OCI-LY3 (cell line): ENCODE measurements around the gene KCNA10.

ENCODE experiments used
- H2AFZ ChIP-seq: fragments of 200-600, 300-600 bp; shearing (Covaris generic); 2 replicates; pipeline ENCODE4 v1.6.0; 2014; ENCODE audit warnings: antibody characterized with exemption, low read depth, low read length
- H3K27ac ChIP-seq: fragments of 200-600, 300-600 bp; sonication (generic); 2 replicates; pipeline ENCODE4 v1.5.1; 2014; ENCODE audit warnings: mild to moderate bottlenecking, low read length, moderate library complexity, mixed read lengths
- H3K27me3 ChIP-seq: fragments of 200-600, 300-600 bp; sonication (generic); 2 replicates; pipeline ENCODE4 v1.6.1; 2014; ENCODE audit warnings: low read depth, low read length, mixed read lengths
- H3K36me3 ChIP-seq: fragments of 200-600, 300-600 bp; sonication (generic); replicated peaks from 2 replicates; pipeline ENCODE3; 2014; ENCODE audit warnings: low read depth, low read length, mixed read lengths
- H3K4me1 ChIP-seq: fragments of 300-600, 200-600 bp; sonication (generic); 2 replicates; pipeline ENCODE4 v1.6.1; 2014; ENCODE audit warnings: low read length, mixed read lengths
- H3K4me2 ChIP-seq: fragments of 200-600, 300-600 bp; sonication (generic); 2 replicates; pipeline ENCODE4 v1.6.1; 2014; ENCODE audit warnings: low read length, mixed read lengths
- H3K4me3 ChIP-seq: fragments of 300-600, 200-600 bp; sonication (generic); 2 replicates; pipeline ENCODE4 v1.5.1; 2014; ENCODE audit warnings: antibody characterized with exemption, mild to moderate bottlenecking, low read length, moderate library complexity
- H3K79me2 ChIP-seq: fragments of 300-600, 200-600 bp; shearing (Covaris generic); 2 replicates; pipeline ENCODE4 v1.6.1; 2014; ENCODE audit warnings: mild to moderate bottlenecking, low read length, mixed read lengths
- H3K9ac ChIP-seq: fragments of 300-600, 200-600 bp; shearing (Covaris generic); 2 replicates; pipeline ENCODE4 v1.6.0; 2014; ENCODE audit warnings: mild to moderate bottlenecking, low read length, moderate library complexity
- H3K9me3 ChIP-seq: fragments of 200-600, 300-600 bp; shearing (Covaris generic); 2 replicates; pipeline ENCODE4 v1.6.1; 2014; ENCODE audit warnings: low read length, mixed read lengths; ENCODE audit not compliant: insufficient read depth
- H4K20me1 ChIP-seq: fragments of 200-600, 300-600 bp; sonication (generic); 2 replicates; pipeline ENCODE4 v1.6.1; 2016; ENCODE audit warnings: low read length, mixed read lengths; ENCODE audit not compliant: insufficient read depth
- CTCF ChIP-seq: fragments of 200-600, 300-600 bp; sonication (generic); IDR thresholded peaks from 2 replicates; pipeline ENCODE4 v1.5.1; 2014; ENCODE audit warnings: antibody characterized with exemption, low read length, low read depth
- EZH2phosphoT487 ChIP-seq: fragments of 200-600 bp; shearing (Covaris generic); IDR thresholded peaks from 2 replicates; pipeline ENCODE4 v1.6.1; 2018; ENCODE audit warnings: antibody characterized with exemption, mixed run types, low read depth

KCNA10 gene

GRCh38 chr1:110548381-110548780 lies 29.4 kb upstream of the KCNA10 start:
- Histone ChIP-seq H3K4me2 (no peak overlapping the region), H3K9ac (no peak overlapping the region), H3K79me2 (no peaks in the 10 kb centered on the region), H3K4me1 (no peaks in the 10 kb centered on the region), H3K36me3 (no peaks in the 10 kb centered on the region), H3K4me3 (no peak overlapping the region), H3K9me3 (no peaks in the 10 kb centered on the region), H2AFZ (no peak overlapping the region), H3K27ac (no peak overlapping the region), H3K27me3 (peaks cover 3% of the 10 kb centered on the region; the same call in 1 of the 2 replicates), H4K20me1 (no peaks in the 10 kb centered on the region)
- TF ChIP-seq EZH2phosphoT487 (no peak), CTCF (peak; percentile 27)

- Histone ChIP-seq H3K4me2 (no peak overlapping the region), H4K20me1 (no peaks in the 10 kb centered on the region), H3K4me1 (no peaks in the 10 kb centered on the region), H3K9ac (no peak overlapping the region), H2AFZ (no peak overlapping the region), H3K36me3 (no peaks in the 10 kb centered on the region), H3K79me2 (no peaks in the 10 kb centered on the region), H3K27ac (no peak overlapping the region), H3K4me3 (no peak overlapping the region), H3K27me3 (peaks cover 3% of the 10 kb centered on the region; the same call in 1 of the 2 replicates), H3K9me3 (no peaks in the 10 kb centered on the region)
- TF ChIP-seq EZH2phosphoT487 = no peak
- no peak for TF ChIP-seq CTCF
These were observed 28.0 kb upstream of the KCNA10 start for GRCh38 chr1:110547017-110547416.

- no peak overlapping the region for H3K27ac ChIP-seq
- H3K9ac ChIP-seq = no peak overlapping the region
- no peaks in the 10 kb centered on the region for H3K9me3 ChIP-seq
- no peak overlapping the region for H3K4me2 ChIP-seq
- H3K36me3 ChIP-seq = no peaks in the 10 kb centered on the region
- H3K27me3 ChIP-seq = peaks cover 4% of the 10 kb centered on the region; the same call in 1 of the 2 replicates
- no peaks in the 10 kb centered on the region for H4K20me1 ChIP-seq
- no peak for TF ChIP-seq EZH2phosphoT487
- H3K79me2 ChIP-seq = no peaks in the 10 kb centered on the region
- no peak overlapping the region for H2AFZ ChIP-seq
- no peak overlapping the region for H3K4me3 ChIP-seq
- no peaks in the 10 kb centered on the region for H3K4me1 ChIP-seq
These were observed 26.5 kb upstream of the KCNA10 start for GRCh38 chr1:110545492-110545891.

GRCh38 chr1:110544753-110545152 lies 25.8 kb upstream of the KCNA10 start:
- Histone ChIP-seq H3K79me2 (no peaks in the 10 kb centered on the region), H3K4me1 (no peaks in the 10 kb centered on the region), H3K36me3 (no peaks in the 10 kb centered on the region), H4K20me1 (no peaks in the 10 kb centered on the region), H3K27me3 (peaks cover 4% of the 10 kb centered on the region; the same call in 1 of the 2 replicates), H3K9ac (no peak overlapping the region), H3K4me2 (no peak overlapping the region), H3K4me3 (no peak overlapping the region), H3K9me3 (no peaks in the 10 kb centered on the region), H2AFZ (no peak overlapping the region), H3K27ac (no peak overlapping the region)
- TF ChIP-seq EZH2phosphoT487 = no peak
- TF ChIP-seq CTCF = no peak

GRCh38 chr1:110542725-110543124 lies 23.8 kb upstream of the KCNA10 start:
- no peaks in the 10 kb centered on the region for H3K9me3 ChIP-seq
- no peaks in the 10 kb centered on the region for H3K4me1 ChIP-seq
- no peaks in the 10 kb centered on the region for H3K79me2 ChIP-seq
- no peak overlapping the region for H3K9ac ChIP-seq
- no peaks in the 10 kb centered on the region for H3K36me3 ChIP-seq
- no peak overlapping the region for H2AFZ ChIP-seq
- no peak overlapping the region for H3K4me2 ChIP-seq
- no peaks in the 10 kb centered on the region for H4K20me1 ChIP-seq
- peaks cover 4% of the 10 kb centered on the region; the same call in 1 of the 2 replicates for H3K27me3 ChIP-seq
- TF ChIP-seq EZH2phosphoT487 = no peak
- TF ChIP-seq CTCF = no peak
- no peak overlapping the region for H3K27ac ChIP-seq
- no peak overlapping the region for H3K4me3 ChIP-seq
